ENCODE measurements around the gene NEGR1.

NEGR1 gene

DNA sequence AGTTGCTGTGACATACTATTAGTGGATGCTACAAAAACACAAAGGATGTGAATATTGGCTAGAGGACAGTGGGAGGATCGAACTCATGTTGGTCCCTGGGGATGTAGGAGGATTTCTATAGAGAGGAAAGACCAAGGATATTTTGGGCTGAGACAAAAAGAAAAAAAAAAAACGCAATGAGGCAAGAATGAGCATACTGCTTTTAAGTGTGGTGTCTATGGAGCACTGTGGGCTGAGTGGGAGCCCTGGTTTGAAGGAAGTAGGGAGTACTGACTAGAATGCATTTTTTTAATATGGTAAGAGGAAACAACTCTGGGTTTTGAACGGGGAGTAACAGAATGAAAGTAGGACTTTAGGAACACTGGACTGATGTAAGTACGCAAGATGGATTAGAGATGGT lies 450.7 kb downstream of the NEGR1 start:
- Histone ChIP-seq H3K4me2 (ENCODE audit: low read depth, low read length, poor library complexity, severe bottlenecking) (no peak overlapping the region), H3K9me3 (ENCODE audit: insufficient read depth, low read depth, low read length) (no peaks in the 10 kb centered on the region), H3K9me2 (replicated peaks; ENCODE audit: low read depth, low read length) (no peaks in the 10 kb centered on the region), H3K9ac (ENCODE audit: low read depth, low read length, poor library complexity, severe bottlenecking) (no peak overlapping the region), H2AFZ (ENCODE audit: low read length) (0 out of 2 replicates have a peak overlapping the region, but pooled peaks have one; percentile 27), H4K20me1 (ENCODE audit: insufficient read depth, low read length, poor library complexity, severe bottlenecking) (no peaks in the 10 kb centered on the region), H3K36me3 (ENCODE audit: insufficient read depth, low read length) (no peaks in the 10 kb centered on the region), H3F3A (ENCODE audit: low read depth) (no peaks in the 10 kb centered on the region), H3K79me2 (ENCODE audit: insufficient read depth, low read length) (no peaks in the 10 kb centered on the region), H3K27me3 (ENCODE audit: insufficient read depth, low read length, poor library complexity, severe bottlenecking) (no peaks in the 10 kb centered on the region), H3K4me3 (ENCODE audit: low read length, poor library complexity, severe bottlenecking) (no peak overlapping the region), H3K4me1 (ENCODE audit: insufficient read depth, low read length, poor library complexity, severe bottlenecking) (peaks cover 3% of the 10 kb centered on the region)
- TF ChIP-seq EZH2phosphoT487 (IDR thresholded peaks at IDR 0.05; ENCODE audit: borderline replicate concordance) = no peak
- TF ChIP-seq, protein P1, sequence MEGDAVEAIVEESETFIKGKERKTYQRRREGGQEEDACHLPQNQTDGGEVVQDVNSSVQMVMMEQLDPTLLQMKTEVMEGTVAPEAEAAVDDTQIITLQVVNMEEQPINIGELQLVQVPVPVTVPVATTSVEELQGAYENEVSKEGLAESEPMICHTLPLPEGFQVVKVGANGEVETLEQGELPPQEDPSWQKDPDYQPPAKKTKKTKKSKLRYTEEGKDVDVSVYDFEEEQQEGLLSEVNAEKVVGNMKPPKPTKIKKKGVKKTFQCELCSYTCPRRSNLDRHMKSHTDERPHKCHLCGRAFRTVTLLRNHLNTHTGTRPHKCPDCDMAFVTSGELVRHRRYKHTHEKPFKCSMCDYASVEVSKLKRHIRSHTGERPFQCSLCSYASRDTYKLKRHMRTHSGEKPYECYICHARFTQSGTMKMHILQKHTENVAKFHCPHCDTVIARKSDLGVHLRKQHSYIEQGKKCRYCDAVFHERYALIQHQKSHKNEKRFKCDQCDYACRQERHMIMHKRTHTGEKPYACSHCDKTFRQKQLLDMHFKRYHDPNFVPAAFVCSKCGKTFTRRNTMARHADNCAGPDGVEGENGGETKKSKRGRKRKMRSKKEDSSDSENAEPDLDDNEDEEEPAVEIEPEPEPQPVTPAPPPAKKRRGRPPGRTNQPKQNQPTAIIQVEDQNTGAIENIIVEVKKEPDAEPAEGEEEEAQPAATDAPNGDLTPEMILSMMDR (conservative IDR thresholded peaks at IDR 0.05; ENCODE audit: low read length) = no peak

DNA sequence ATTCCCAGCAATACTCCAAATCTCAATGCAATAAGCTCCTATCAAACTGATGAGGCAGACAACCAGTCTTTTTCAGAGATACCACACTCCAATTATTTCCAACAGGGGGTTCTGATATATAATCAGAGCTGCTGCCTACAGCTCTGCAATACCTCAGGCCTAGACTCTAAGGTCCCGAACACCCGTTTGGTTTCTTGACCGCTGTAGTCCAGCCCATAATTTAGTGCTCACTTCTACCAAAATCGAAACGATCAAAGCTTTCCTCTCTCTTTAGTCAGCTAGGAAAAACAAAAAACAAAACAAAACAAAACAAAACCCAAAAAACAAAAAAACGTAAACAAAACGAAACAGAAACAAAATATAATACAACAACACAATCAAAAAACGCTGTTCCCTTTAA lies 453.0 kb downstream of the NEGR1 start:
- H3K36me3 ChIP-seq (ENCODE audit: insufficient read depth, low read length) = no peaks in the 10 kb centered on the region
- H3K4me3 ChIP-seq (ENCODE audit: low read length, poor library complexity, severe bottlenecking) = no peak overlapping the region
- no peaks in the 10 kb centered on the region for H4K20me1 ChIP-seq (ENCODE audit: insufficient read depth, low read length, poor library complexity, severe bottlenecking)
- no peaks in the 10 kb centered on the region for H3K9me2 ChIP-seq (replicated peaks; ENCODE audit: low read depth, low read length)
- no peaks in the 10 kb centered on the region for H3K9me3 ChIP-seq (ENCODE audit: insufficient read depth, low read depth, low read length)
- H3K4me1 ChIP-seq (ENCODE audit: insufficient read depth, low read length, poor library complexity, severe bottlenecking) = peaks cover under 1% of the 10 kb centered on the region
- no peak overlapping the region for H2AFZ ChIP-seq (ENCODE audit: low read length)
- no peaks in the 10 kb centered on the region for H3K27me3 ChIP-seq (ENCODE audit: insufficient read depth, low read length, poor library complexity, severe bottlenecking)
- H3F3A ChIP-seq (ENCODE audit: low read depth) = no peaks in the 10 kb centered on the region
- H3K79me2 ChIP-seq (ENCODE audit: insufficient read depth, low read length) = no peaks in the 10 kb centered on the region
- H3K9ac ChIP-seq (ENCODE audit: low read depth, low read length, poor library complexity, severe bottlenecking) = no peak overlapping the region
- no peak overlapping the region for H3K4me2 ChIP-seq (ENCODE audit: low read depth, low read length, poor library complexity, severe bottlenecking)
- no peak for TF ChIP-seq EZH2phosphoT487 (IDR thresholded peaks at IDR 0.05; ENCODE audit: borderline replicate concordance)
- TF ChIP-seq, protein P1 (conservative IDR thresholded peaks at IDR 0.05; ENCODE audit: low read length) = no peak

DNA sequence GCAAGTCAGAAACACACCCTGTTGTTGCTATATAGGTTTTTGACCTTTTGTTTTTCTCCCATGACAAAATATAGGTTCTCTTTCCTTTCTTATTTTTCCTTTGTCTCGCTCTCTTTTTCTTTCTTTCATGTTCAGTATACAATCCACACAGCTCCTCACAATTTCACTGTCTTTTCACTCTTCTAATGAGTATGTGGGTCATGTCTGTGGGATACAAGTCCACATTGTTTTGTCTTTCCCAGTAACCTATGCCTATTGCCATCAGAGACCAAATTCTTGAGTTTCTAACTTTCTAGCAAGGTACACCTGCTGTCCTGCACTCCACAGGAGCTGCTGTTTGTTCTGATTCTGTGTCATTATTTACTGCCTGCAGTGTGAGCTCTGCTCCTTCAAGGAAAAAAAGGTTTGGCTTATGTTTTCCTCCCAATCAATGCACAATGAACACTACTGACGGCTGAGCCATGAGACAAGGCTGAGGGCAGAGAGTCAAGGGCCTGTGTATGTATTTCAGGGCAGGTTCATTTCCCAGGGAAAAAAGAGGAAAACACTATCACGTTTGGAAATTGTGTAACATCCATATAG lies 453.8 kb downstream of the NEGR1 start:
- no peaks in the 10 kb centered on the region for H3K9me2 ChIP-seq (replicated peaks; ENCODE audit: low read depth, low read length)
- no peak overlapping the region for H3K9ac ChIP-seq (ENCODE audit: low read depth, low read length, poor library complexity, severe bottlenecking)
- no peaks in the 10 kb centered on the region for H3K9me3 ChIP-seq (ENCODE audit: insufficient read depth, low read depth, low read length)
- H2AFZ ChIP-seq (ENCODE audit: low read length) = peak overlapping the region; percentile 42
- H3K4me2 ChIP-seq (ENCODE audit: low read depth, low read length, poor library complexity, severe bottlenecking) = no peak overlapping the region
- H3F3A ChIP-seq (ENCODE audit: low read depth) = no peaks in the 10 kb centered on the region
- no peak overlapping the region for H3K4me3 ChIP-seq (ENCODE audit: low read length, poor library complexity, severe bottlenecking)
- H3K27me3 ChIP-seq (ENCODE audit: insufficient read depth, low read length, poor library complexity, severe bottlenecking) = no peaks in the 10 kb centered on the region
- H3K79me2 ChIP-seq (ENCODE audit: insufficient read depth, low read length) = no peaks in the 10 kb centered on the region
- no peaks in the 10 kb centered on the region for H3K36me3 ChIP-seq (ENCODE audit: insufficient read depth, low read length)
- H4K20me1 ChIP-seq (ENCODE audit: insufficient read depth, low read length, poor library complexity, severe bottlenecking) = no peaks in the 10 kb centered on the region
- peaks cover 8% of the 10 kb centered on the region for H3K4me1 ChIP-seq (ENCODE audit: insufficient read depth, low read length, poor library complexity, severe bottlenecking)
- TF ChIP-seq EZH2phosphoT487 (IDR thresholded peaks at IDR 0.05; ENCODE audit: borderline replicate concordance) = no peak
- TF ChIP-seq, protein P1 (conservative IDR thresholded peaks at IDR 0.05; ENCODE audit: low read length) = no peak

Data from Loucy (cell line).